Measurements from ENCODE around the gene WDR45.
A peak's percentile ranks its signal among the peaks of the same experiment; 100 is the strongest.

Gene WDR45

DNA sequence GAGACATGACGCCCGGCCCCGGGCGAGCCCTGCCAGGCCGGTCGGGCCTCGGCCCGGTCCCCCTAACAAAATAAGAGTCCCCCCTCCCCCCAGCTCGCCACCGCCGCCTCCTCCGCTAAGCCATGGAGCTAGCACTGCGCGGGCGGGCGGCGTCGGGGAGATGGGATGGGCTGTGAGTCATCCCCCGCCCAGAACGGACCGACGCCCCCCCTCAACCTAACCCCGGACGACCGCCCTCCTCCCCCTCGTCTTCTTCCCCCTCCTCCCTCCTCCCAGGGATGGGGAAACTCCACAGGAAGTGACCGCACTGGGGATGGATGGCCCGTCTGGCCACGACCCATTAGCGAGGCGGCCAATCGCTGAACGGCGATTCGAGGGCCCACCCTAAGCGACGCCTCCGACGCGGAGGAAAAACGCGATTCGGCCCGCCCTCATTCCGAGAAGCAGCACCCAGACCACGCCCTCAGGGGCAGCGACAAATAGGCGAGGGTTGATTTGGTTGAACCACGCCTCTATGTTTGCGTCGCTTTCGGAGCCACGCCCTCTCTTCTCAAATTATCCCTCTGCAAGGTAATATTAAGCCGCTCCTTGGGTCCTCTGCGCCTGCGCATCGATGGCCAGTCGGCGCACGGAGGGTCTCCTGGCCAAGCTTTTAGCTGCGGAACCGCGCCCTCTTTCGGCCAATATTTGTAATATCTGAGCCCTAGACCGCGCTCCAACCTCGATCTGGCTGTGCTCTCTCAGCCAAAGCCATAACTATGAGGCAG, 36.3 kb downstream of the WDR45 start, which contains the start of gene TFE3:
TSS of gene TFE3 (minus strand) at position 138 of the 767 bp plus-strand sequence. CDS start at position 7, 131 bp downstream.
- peak; percentile 84 for DNase-seq

DNA sequence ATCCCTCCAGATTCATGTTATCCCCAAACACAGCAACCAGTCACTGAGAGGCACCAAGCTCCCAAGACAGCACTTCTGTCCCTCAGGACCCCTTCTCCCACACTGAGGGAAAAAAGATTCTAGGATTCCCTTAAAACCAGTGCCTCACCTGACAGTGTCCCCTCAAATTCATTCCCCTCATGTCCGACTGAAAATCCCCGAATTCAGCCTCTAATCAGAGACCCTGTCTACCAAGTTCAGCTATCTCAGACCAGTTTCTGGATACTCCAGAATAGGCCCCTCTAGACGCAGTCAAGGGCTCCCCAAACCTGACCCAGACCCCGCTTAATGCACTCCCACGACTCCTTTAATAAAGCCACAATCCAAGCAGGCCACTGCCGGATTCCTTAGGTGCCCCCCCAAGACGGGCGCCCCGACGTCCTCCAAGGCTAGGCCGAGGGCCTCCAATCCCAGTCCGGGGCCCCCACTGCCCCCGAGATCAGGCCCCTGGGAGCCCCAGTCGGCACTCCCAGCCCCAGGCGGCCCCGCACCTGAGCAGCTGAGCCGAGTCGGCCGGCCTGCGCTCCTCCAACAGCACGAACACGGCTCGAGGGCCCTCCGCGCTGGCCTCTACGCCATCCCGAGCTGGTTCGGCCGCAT, 37.0 kb downstream of the WDR45 start:
- DNase-seq, result peak; percentile 7

- no peak for DNase-seq
Measured at GRCh38 chrX:49041744-49042580, 37.7 kb downstream of the WDR45 start.

DNA sequence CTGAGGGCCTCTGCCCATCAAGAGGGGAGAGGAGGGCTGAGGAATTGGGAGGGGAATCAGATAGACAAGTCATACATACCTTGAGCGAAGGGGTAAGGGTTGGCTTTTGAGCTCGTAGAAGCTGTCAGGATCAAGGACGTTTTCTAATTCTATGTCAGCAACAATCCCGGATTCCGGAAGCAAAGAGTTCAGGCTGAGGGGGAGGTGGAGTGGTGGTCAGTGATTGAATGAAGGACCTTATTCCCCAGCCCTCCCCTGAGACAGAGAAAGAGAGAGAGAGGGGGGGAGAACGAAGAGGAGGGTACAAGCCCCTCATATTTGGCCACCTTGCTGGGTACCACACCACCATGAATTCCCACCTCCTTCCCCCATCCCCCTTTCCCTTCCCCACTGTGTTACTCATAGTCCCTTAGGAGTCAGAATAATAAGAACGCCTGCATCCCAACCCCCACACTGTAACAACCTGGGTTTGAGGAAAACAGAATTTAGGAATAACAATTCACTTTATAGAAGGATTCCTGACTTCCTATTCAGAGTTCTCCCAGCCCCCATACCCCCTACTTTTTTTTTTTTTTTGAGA, 39.2 kb downstream of the WDR45 start:
- DNase-seq, result no peak

DNA sequence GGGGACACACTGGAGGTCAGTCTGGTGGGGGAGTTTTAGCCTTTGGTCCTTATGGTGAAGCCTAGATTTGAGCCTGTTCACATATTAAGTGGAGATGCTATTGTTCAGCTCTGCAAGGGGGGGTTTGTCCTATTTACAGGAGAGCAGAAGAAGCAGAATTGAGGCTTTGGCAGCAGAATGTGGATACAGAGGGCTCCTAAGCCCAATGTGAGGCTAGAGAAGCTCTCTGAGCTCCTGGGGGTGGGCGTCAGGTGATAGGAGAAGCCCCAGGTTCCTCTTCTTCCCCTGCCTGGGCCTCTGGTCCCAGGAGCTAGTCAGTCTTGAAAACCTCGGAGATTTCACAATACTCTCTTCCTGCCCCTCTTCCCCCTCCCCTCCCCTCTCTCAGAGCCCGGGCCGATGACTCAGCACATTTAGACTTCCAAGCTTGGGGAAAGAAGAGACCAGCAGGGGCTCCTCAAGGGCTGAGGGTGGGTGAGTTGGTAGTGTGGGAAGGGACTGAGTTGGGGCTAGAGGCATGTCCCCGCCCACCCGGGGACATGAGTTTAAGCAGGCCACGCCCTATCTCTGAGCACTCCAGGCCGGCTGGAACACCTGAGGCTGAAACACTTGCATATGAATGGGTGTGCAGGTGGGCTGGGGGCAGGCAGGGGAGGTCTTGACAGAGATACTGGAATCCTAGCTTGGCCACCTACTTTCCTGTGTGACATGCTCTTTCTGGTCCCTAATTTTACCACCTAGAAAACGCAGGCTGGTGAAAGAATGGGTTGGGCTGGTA, 39.9 kb downstream of the WDR45 start:
- peak; percentile 24 for DNase-seq

GRCh38 chrX:49037883-49038475, 41.7 kb downstream of the WDR45 start:
- DNase-seq, result no peak

DNA sequence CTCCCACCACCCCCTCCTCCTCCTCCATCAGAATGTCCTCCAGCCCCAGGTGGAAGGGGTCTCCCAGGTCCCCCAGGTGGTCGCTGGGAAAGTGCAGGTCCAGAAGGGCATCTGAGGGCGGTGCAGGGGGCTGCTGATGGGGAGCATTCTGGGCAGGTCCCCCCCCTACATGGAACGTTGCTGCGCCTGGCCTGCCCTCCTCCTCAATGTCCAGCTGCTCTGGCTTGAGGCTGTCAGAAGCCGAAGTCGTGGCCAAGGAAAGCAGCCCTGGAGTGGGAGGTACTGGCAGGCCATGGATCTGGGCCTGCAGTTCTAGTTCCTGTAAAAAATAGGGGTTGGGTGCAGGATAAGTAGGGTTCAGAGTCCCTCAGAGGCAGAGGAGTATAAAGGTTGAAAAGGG, 49.4 kb downstream of the WDR45 start:
- DNase-seq, result no peak

GRCh38 chrX:49029876-49030275, 49.8 kb downstream of the WDR45 start:
- no peak for DNase-seq

All from T-helper 9 cell (primary cell).